Measurements from ENCODE around the gene MT1M. TPM values are rescaled to one million over a fixed set of nuclear protein-coding genes. Genes with fewer than 3 reads are reported as not detected.

Gene MT1M
- total RNA-seq, 3 donors from 2014 or later (not counting 1 experiment from before 2014, with no cell fraction given), result not detected

GRCh38 chr16:56667581-56668571 lies 35.4 kb downstream of the MT1M start, which contains the start of gene MT1G:
MT1G (minus strand) TSS chr16:56668065; CDS start chr16:56667993, 72 bp downstream.
- H3K4me1 ChIP-seq (ENCODE audit: control insufficient read depth, insufficient read depth, low read length), result peaks cover 5% of the 10 kb centered on the region
- peaks cover 6 to 27% of the 10 kb centered on the region in 2 donors for H3K4me1 Mint-ChIP-seq
- peaks cover 44% of the 10 kb centered on the region for H3K27me3 ChIP-seq (ENCODE audit: control insufficient read depth, insufficient read depth, low read length)
- no peak within 1 kb of the TSS for H3K27ac ChIP-seq (ENCODE audit: low read length)
- 10% methylated on average over 46 of the region's 46 CpGs for WGBS (ENCODE audit: insufficient coverage)
- H3K27me3 Mint-ChIP-seq (ENCODE audit: low read depth in 2 of 2), result peaks cover 72 to 88% of the 10 kb centered on the region in 2 donors
- no peak within 1 kb of the TSS for H3K27ac Mint-ChIP-seq
- H3K9me3 Mint-ChIP-seq, result no peaks in the 10 kb centered on the region
- TF ChIP-seq, protein P1, sequence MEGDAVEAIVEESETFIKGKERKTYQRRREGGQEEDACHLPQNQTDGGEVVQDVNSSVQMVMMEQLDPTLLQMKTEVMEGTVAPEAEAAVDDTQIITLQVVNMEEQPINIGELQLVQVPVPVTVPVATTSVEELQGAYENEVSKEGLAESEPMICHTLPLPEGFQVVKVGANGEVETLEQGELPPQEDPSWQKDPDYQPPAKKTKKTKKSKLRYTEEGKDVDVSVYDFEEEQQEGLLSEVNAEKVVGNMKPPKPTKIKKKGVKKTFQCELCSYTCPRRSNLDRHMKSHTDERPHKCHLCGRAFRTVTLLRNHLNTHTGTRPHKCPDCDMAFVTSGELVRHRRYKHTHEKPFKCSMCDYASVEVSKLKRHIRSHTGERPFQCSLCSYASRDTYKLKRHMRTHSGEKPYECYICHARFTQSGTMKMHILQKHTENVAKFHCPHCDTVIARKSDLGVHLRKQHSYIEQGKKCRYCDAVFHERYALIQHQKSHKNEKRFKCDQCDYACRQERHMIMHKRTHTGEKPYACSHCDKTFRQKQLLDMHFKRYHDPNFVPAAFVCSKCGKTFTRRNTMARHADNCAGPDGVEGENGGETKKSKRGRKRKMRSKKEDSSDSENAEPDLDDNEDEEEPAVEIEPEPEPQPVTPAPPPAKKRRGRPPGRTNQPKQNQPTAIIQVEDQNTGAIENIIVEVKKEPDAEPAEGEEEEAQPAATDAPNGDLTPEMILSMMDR (IDR thresholded peaks at IDR 0.05), result no peak
- H3K9me3 ChIP-seq (ENCODE audit: control insufficient read depth, insufficient read depth, low read length), result no peaks in the 10 kb centered on the region
- H3K36me3 ChIP-seq (ENCODE audit: control insufficient read depth, insufficient read depth, low read length), result no peaks in the 10 kb centered on the region
- intact Hi-C loops (cut with micrococcal nuclease), result no loop called here
- H3K36me3 Mint-ChIP-seq, result peaks cover 5% of the 10 kb centered on the region
- ATAC-seq (peak; percentile 47 to 61 (median 49)), DNase-seq (peak in 1 of 2 donors; percentile 46)
- no peak within 1 kb of the TSS for H3K4me3 Mint-ChIP-seq
- no peak within 1 kb of the TSS for H3K4me3 ChIP-seq (ENCODE audit: low read length)

GRCh38 chr16:56669005-56669839 lies 36.8 kb downstream of the MT1M start, which contains the start of gene MT1H:
MT1H (plus strand) TSS chr16:56669814; CDS start chr16:56669885, 71 bp downstream.
- WGBS (ENCODE audit: insufficient coverage), result 11% methylated on average over 38 of the region's 38 CpGs
- TF ChIP-seq, protein P1 (IDR thresholded peaks at IDR 0.05), result no peak
- Histone ChIP-seq H3K27me3 (ENCODE audit: control insufficient read depth, insufficient read depth, low read length) (peaks cover 37% of the 10 kb centered on the region), H3K27ac (ENCODE audit: low read length) (no peak within 1 kb of the TSS), H3K36me3 (ENCODE audit: control insufficient read depth, insufficient read depth, low read length) (no peaks in the 10 kb centered on the region), H3K4me3 (ENCODE audit: low read length) (no peak within 1 kb of the TSS), H3K9me3 (ENCODE audit: control insufficient read depth, insufficient read depth, low read length) (no peaks in the 10 kb centered on the region), H3K4me1 (ENCODE audit: control insufficient read depth, insufficient read depth, low read length) (peaks cover 3% of the 10 kb centered on the region)
- Mint-ChIP-seq H3K4me1 (peaks cover 0 to 20% of the 10 kb centered on the region in 2 donors), H3K27ac (no peak within 1 kb of the TSS), H3K4me3 (no peak within 1 kb of the TSS), H3K9me3 (no peaks in the 10 kb centered on the region), H3K36me3 (no peaks in the 10 kb centered on the region), H3K27me3 (ENCODE audit: low read depth in 2 of 2) (peaks cover 69 to 87% of the 10 kb centered on the region in 2 donors)
- DNase-seq, result peak in 1 of 2 donors; percentile 12
- intact Hi-C loops (cut with micrococcal nuclease), result no loop called here
- no peak for ATAC-seq

DNA sequence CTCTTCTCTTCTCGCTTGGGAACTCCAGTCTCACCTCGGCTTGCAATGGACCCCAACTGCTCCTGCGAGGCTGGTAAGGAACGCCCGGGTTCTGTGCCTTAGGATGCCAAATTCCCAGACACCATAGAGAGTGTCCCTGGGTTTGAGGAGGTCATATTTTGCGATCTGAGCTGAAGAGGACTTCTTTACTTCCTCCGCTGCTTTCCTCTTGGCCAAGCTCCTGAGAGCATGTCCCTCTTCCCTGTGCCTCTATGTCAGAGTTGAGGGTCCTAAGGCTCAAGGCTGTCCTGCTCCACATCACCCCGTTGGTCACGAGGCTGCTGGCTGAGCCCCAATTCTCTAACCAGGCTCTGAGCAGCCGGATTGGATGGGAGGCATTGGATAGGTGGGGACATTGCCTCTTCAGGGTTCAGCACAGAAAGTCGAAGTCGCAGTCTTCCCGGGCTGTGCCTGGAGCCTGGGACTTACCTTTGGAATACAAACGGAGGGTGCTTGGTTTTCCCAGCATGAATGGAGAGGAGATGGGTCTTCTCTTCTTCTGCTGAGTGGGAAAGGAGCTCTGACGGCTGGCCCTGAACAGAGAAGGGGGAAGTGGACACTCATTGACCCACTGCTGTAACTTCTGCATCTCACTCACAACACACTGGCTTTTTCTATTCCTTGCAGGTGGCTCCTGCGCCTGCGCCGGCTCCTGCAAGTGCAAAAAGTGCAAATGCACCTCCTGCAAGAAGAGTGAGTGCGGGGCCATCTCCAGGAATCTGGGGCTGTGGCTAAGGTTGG lies 37.6 kb downstream of the MT1M start:
- H3K27me3 ChIP-seq (ENCODE audit: control insufficient read depth, insufficient read depth, low read length), result peaks cover 33% of the 10 kb centered on the region

More for the DNA sequence above, 37.6 kb downstream of the MT1M start:
- TF ChIP-seq, protein P1 (IDR thresholded peaks at IDR 0.05), result no peak
- Mint-ChIP-seq H3K4me3 (no peak overlapping the region), H3K36me3 (no peaks in the 10 kb centered on the region), H3K9me3 (no peaks in the 10 kb centered on the region), H3K27me3 (ENCODE audit: low read depth in 2 of 2) (peaks cover 68 to 85% of the 10 kb centered on the region in 2 donors), H3K4me1 (peaks cover 0 to 20% of the 10 kb centered on the region in 2 donors), H3K27ac (no peak overlapping the region)
- WGBS (ENCODE audit: insufficient coverage), result 13% methylated on average over 18 of the region's 19 CpGs
- no peaks in the 10 kb centered on the region for H3K9me3 ChIP-seq (ENCODE audit: control insufficient read depth, insufficient read depth, low read length)
- DNase-seq (no peak), ATAC-seq (no peak)
- intact Hi-C loops (cut with micrococcal nuclease), result no loop called here
- H3K36me3 ChIP-seq (ENCODE audit: control insufficient read depth, insufficient read depth, low read length), result no peaks in the 10 kb centered on the region
- no peak overlapping the region for H3K27ac ChIP-seq (ENCODE audit: low read length)
- no peak overlapping the region for H3K4me3 ChIP-seq (ENCODE audit: low read length)
- H3K4me1 ChIP-seq (ENCODE audit: control insufficient read depth, insufficient read depth, low read length), result peaks cover 3% of the 10 kb centered on the region

Data from natural killer cell (primary cell).